Measurements from ENCODE around the gene SLC6A17. TPM values are rescaled to one million over a fixed set of nuclear protein-coding genes. Genes with fewer than 3 reads are reported as not detected.

The SLC6A17 gene
- total and polyA plus RNA-seq, 9 of the 15 experiments (the other 6 are each of a cell fraction or from before 2014, with no cell fraction given): not detected

DNA sequence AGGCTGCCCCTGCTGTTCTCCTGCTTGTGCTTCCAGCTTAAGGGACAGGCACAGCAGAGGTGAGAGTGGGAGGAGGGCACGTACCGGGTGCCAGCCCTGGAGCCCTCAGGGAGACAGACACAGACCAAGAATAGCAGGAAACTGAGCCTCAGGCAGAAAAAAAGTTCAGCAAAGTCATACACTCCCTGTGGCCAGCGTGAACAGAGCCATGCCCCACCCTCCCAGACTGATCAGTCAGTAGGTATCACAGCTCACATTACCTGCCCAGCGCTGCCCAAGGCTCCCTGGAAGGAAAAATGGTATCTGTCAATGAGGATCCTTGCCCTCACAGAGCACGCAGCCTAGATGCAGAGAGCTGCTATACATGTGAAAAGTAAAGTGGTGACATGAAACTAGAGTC lies 36.7 kb upstream of the SLC6A17 start:
- H3K36me3 ChIP-seq (ENCODE audit: control insufficient read depth, insufficient read depth, low read length): no peaks in the 10 kb centered on the region
- H2AFZ ChIP-seq (ENCODE audit: low read depth, low read length): no peak overlapping the region
- H3K4me1 ChIP-seq (replicated peaks in 1 of 2; ENCODE audit: control insufficient read depth in 2 of 2, insufficient read depth in 2 of 2, low read length in 2 of 2): no peaks in the 10 kb centered on the region
- H3K79me2 ChIP-seq (ENCODE audit: control insufficient read depth, insufficient read depth, low read length): no peaks in the 10 kb centered on the region
- H3K4me2 ChIP-seq (ENCODE audit: insufficient read depth, low read length): no peak overlapping the region
- H3K9me3 ChIP-seq (replicated peaks; ENCODE audit: control insufficient read depth, insufficient read depth, low read depth, low read length): no peaks in the 10 kb centered on the region
- ChIA-PET CTCF (ENCODE audit: low intra/inter-chr PET ratio) (no interaction called here), POLR2A (interaction anchor here (0.6 to 1.7 kb wide), 3 partner anchors 10 to 1981 kb away, joined by 3 to 6 read pairs (median 4); no protein-coding TSS in a partner anchor)
- intact Hi-C loops (cut with micrococcal nuclease): loop anchor here (5.0 to 10.0 kb wide), 2 partner anchors 336 to 469 kb away; no protein-coding TSS in a partner anchor
- in situ Hi-C loops (cut with MboI): no loop called here
- H3K4me3 ChIP-seq: no peak overlapping the region
- no peak for FAIRE-seq
- H3K27ac ChIP-seq (ENCODE audit: extremely low read depth, low read depth, low read length): no peak overlapping the region
- TF ChIP-seq HES1 (IDR thresholded peaks at IDR 0.05; ENCODE audit: low read depth) (no peak), KDM5B (IDR thresholded peaks at IDR 0.05; ENCODE audit: insufficient replicate concordance, low read depth, low read length) (no peak), ZNF507 (tag; conservative IDR thresholded peaks at IDR 0.05) (no peak), BRD4 (IDR thresholded peaks at IDR 0.05) (no peak), TAL1 (IDR thresholded peaks at IDR 0.05) (no peak), ZNF217 (CRISPR knock-in tag; IDR thresholded peaks at IDR 0.05) (no peak), DEAF1 (CRISPR knock-in tag; IDR thresholded peaks at IDR 0.05) (no peak), MAFG (tag; conservative IDR thresholded peaks at IDR 0.05) (no peak), TCFL5 (CRISPR knock-in tag; conservative IDR thresholded peaks at IDR 0.05) (no peak), SNRNP70 (optimal IDR thresholded peaks at IDR 0.05; ENCODE audit: low read depth, low read length) (no peak)
- TF ChIP-seq, protein P1, sequence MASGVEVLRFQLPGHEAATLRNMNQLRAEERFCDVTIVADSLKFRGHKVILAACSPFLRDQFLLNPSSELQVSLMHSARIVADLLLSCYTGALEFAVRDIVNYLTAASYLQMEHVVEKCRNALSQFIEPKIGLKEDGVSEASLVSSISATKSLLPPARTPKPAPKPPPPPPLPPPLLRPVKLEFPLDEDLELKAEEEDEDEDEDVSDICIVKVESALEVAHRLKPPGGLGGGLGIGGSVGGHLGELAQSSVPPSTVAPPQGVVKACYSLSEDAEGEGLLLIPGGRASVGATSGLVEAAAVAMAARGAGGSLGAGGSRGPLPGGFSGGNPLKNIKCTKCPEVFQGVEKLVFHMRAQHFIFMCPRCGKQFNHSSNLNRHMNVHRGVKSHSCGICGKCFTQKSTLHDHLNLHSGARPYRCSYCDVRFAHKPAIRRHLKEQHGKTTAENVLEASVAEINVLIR (CRISPR knock-in tag; IDR thresholded peaks at IDR 0.05): no peak
- no TSS peak for BruUV-seq (replicated peaks)
- 1% methylated on average over 5 of the region's 5 CpGs for WGBS (ENCODE audit: insufficient coverage, low coverage, missing lambda C conversion rate)
- no peak for DNase-seq (ENCODE audit: extremely low read depth in 1 of 4, low spot score in 3 of 4)
- ATAC-seq: no peak
- peaks cover 6% of the 10 kb centered on the region for H4K20me1 ChIP-seq (replicated peaks; ENCODE audit: control insufficient read depth, insufficient read depth, low read length)
- H3K9ac ChIP-seq (ENCODE audit: insufficient read depth in 1 of 2, low read depth in 2 of 2, low read length in 2 of 2): no peak overlapping the region
- peaks cover 40 to 75% of the 10 kb centered on the region in 2 experiments for H3K27me3 ChIP-seq (ENCODE audit: control insufficient read depth in 2 of 2, insufficient read depth in 2 of 2, low read length in 2 of 2)
- no peaks in the 10 kb centered on the region for H3K9me1 ChIP-seq (ENCODE audit: control insufficient read depth, insufficient read depth, low read length)

Data from K562 (cell line).